ENCODE measurements around the gene C17orf75. TPM values are rescaled to one million over a fixed set of nuclear protein-coding genes. Genes with fewer than 3 reads are reported as not detected.

The C17orf75 gene
- total RNA-seq, 1 experiment from 2014 or later = 22.5 TPM

- no peak overlapping the region for H3K9ac ChIP-seq (ENCODE audit: low read length)
- H4K20me1 ChIP-seq (ENCODE audit: insufficient read depth) = no peaks in the 10 kb centered on the region
- POLR2A ChIA-PET = no interaction called here
- no peak overlapping the region for H2AFZ ChIP-seq (ENCODE audit: low read depth, low read length, poor library complexity, severe bottlenecking)
- ATAC-seq = no peak
- CTCF ChIA-PET = no interaction called here
- no peak overlapping the region for H3K4me3 ChIP-seq (replicated peaks in 1 of 2; ENCODE audit: low read depth in 1 of 2, low read length in 2 of 2)
- no peaks in the 10 kb centered on the region for H3K36me3 ChIP-seq (ENCODE audit: control insufficient read depth in 1 of 2, insufficient read depth in 2 of 2, low read length in 2 of 2)
- H3K4me2 ChIP-seq (ENCODE audit: low read length) = no peak overlapping the region
- no peak for TF ChIP-seq POLR2AphosphoS5 (IDR thresholded peaks at IDR 0.05; ENCODE audit: low read depth, low read length)
- no peak for TF ChIP-seq RAD21 (IDR thresholded peaks at IDR 0.05; ENCODE audit: low read depth)
- intact Hi-C loops (cut with micrococcal nuclease) = no loop called here
- no peaks in the 10 kb centered on the region for H3K9me3 ChIP-seq (ENCODE audit: control insufficient read depth in 1 of 2, insufficient read depth in 1 of 2, low read depth in 1 of 2, low read length in 2 of 2)
- no peaks in the 10 kb centered on the region for H3K27me3 ChIP-seq (ENCODE audit: insufficient read depth, low read length)
- RAD21 ChIA-PET (ENCODE audit: low non-redundant PET in 1 of 2, low total read pairs in 2 of 2, uncharacterized antibody in 2 of 2, unreplicated experiment in 2 of 2) = no interaction called here
- no peaks in the 10 kb centered on the region for H3K9me2 ChIP-seq (ENCODE audit: insufficient read depth)
- BruUV-seq (replicated peaks) = no TSS peak
- H3K4me1 ChIP-seq (ENCODE audit: control insufficient read depth in 1 of 2, insufficient read depth in 2 of 2, low read length in 2 of 2) = peaks cover 0 to 12% of the 10 kb centered on the region in 2 experiments; a peak in 1 of 4 replicates
- H3K79me2 ChIP-seq (ENCODE audit: insufficient read depth, low read length) = no peaks in the 10 kb centered on the region
- no peak for DNase-seq (ENCODE audit: low read depth, low spot score)
- no peak overlapping the region for H3K27ac ChIP-seq (ENCODE audit: low read depth, low read length)
Observed at GRCh38 chr17:32287804-32288511, 54.0 kb downstream of the C17orf75 start.

DNA sequence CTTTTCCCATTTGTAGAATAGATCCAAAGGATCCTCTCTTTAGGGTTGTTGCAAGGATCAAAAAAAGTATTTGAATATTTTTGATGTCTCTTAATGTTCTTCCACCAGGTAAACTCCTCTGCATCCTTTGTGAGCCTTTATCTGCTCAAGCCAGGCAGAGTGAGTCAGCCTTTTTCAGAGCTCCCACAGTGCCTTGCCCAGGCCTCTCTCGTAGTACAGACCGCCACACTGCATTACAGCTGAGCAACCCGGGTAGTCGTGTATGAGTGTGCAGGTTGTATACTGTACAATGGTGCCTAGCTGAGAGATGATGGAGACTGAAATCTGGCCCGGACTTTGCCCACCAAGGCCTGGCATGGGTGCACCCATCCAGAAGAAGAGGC lies 55.5 kb downstream of the C17orf75 start:
- ChIA-PET RAD21 (ENCODE audit: low non-redundant PET in 1 of 2, low total read pairs in 2 of 2, uncharacterized antibody in 2 of 2, unreplicated experiment in 2 of 2) (no interaction called here), POLR2A (no interaction called here), CTCF (interaction anchor here (1.2 kb wide), 1 partner anchor 10 kb away, joined by 5 read pairs; no protein-coding TSS in a partner anchor)
- Histone ChIP-seq H3K36me3 (ENCODE audit: control insufficient read depth in 1 of 2, insufficient read depth in 2 of 2, low read length in 2 of 2) (no peaks in the 10 kb centered on the region), H3K9ac (ENCODE audit: low read length) (no peak overlapping the region), H3K79me2 (ENCODE audit: insufficient read depth, low read length) (no peaks in the 10 kb centered on the region), H3K9me3 (ENCODE audit: control insufficient read depth in 1 of 2, insufficient read depth in 1 of 2, low read depth in 1 of 2, low read length in 2 of 2) (no peaks in the 10 kb centered on the region), H4K20me1 (ENCODE audit: insufficient read depth) (no peaks in the 10 kb centered on the region), H2AFZ (ENCODE audit: low read depth, low read length, poor library complexity, severe bottlenecking) (no peak overlapping the region), H3K4me3 (replicated peaks in 1 of 2; ENCODE audit: low read depth in 1 of 2, low read length in 2 of 2) (no peak overlapping the region), H3K9me2 (ENCODE audit: insufficient read depth) (no peaks in the 10 kb centered on the region), H3K27ac (ENCODE audit: low read depth, low read length) (no peak overlapping the region), H3K27me3 (ENCODE audit: insufficient read depth, low read length) (no peaks in the 10 kb centered on the region), H3K4me2 (ENCODE audit: low read length) (no peak overlapping the region), H3K4me1 (ENCODE audit: control insufficient read depth in 1 of 2, insufficient read depth in 2 of 2, low read length in 2 of 2) (peaks cover 0 to 12% of the 10 kb centered on the region in 2 experiments; a peak in 1 of 4 replicates)
- no peak for TF ChIP-seq ZFX (IDR thresholded peaks at IDR 0.05)
- no peak for TF ChIP-seq EZH2 (IDR thresholded peaks at IDR 0.05)
- no peak for TF ChIP-seq CBX3 (IDR thresholded peaks at IDR 0.05; ENCODE audit: low read depth)
- TF ChIP-seq, protein P1, sequence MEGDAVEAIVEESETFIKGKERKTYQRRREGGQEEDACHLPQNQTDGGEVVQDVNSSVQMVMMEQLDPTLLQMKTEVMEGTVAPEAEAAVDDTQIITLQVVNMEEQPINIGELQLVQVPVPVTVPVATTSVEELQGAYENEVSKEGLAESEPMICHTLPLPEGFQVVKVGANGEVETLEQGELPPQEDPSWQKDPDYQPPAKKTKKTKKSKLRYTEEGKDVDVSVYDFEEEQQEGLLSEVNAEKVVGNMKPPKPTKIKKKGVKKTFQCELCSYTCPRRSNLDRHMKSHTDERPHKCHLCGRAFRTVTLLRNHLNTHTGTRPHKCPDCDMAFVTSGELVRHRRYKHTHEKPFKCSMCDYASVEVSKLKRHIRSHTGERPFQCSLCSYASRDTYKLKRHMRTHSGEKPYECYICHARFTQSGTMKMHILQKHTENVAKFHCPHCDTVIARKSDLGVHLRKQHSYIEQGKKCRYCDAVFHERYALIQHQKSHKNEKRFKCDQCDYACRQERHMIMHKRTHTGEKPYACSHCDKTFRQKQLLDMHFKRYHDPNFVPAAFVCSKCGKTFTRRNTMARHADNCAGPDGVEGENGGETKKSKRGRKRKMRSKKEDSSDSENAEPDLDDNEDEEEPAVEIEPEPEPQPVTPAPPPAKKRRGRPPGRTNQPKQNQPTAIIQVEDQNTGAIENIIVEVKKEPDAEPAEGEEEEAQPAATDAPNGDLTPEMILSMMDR (IDR thresholded peaks at IDR 0.05 in 2 of 3, conservative IDR thresholded peaks at IDR 0.05 in 1 of 3; ENCODE audit: borderline replicate concordance in 1 of 3, insufficient read depth in 1 of 3, low read depth in 2 of 3, low read length in 2 of 3) = no peak
- no peak for TF ChIP-seq EGR1 (IDR thresholded peaks at IDR 0.05; ENCODE audit: low read depth)
- no peak for TF ChIP-seq SIN3A (IDR thresholded peaks at IDR 0.05; ENCODE audit: low read depth)
- TF ChIP-seq MAX (IDR thresholded peaks at IDR 0.05) = no peak
- no peak for TF ChIP-seq POLR2AphosphoS5 (IDR thresholded peaks at IDR 0.05; ENCODE audit: low read depth, low read length)
- no peak for TF ChIP-seq SP1 (IDR thresholded peaks at IDR 0.05; ENCODE audit: low read depth)
- TF ChIP-seq, protein P2, sequence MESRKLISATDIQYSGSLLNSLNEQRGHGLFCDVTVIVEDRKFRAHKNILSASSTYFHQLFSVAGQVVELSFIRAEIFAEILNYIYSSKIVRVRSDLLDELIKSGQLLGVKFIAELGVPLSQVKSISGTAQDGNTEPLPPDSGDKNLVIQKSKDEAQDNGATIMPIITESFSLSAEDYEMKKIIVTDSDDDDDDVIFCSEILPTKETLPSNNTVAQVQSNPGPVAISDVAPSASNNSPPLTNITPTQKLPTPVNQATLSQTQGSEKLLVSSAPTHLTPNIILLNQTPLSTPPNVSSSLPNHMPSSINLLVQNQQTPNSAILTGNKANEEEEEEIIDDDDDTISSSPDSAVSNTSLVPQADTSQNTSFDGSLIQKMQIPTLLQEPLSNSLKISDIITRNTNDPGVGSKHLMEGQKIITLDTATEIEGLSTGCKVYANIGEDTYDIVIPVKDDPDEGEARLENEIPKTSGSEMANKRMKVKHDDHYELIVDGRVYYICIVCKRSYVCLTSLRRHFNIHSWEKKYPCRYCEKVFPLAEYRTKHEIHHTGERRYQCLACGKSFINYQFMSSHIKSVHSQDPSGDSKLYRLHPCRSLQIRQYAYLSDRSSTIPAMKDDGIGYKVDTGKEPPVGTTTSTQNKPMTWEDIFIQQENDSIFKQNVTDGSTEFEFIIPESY (IDR thresholded peaks at IDR 0.05; ENCODE audit: extremely low read depth, insufficient replicate concordance, low read length) = no peak
- no peak for TF ChIP-seq TCF7L2 (IDR thresholded peaks at IDR 0.05; ENCODE audit: borderline replicate concordance, extremely low read depth, insufficient read depth, insufficient read length)
- TF ChIP-seq SRF (IDR thresholded peaks at IDR 0.05; ENCODE audit: low read depth) = no peak
- TF ChIP-seq RAD21 (IDR thresholded peaks at IDR 0.05; ENCODE audit: low read depth) = no peak
- TF ChIP-seq YY1 (IDR thresholded peaks at IDR 0.05; ENCODE audit: extremely low read depth, insufficient replicate concordance, low read depth, low read length) = no peak
- TF ChIP-seq POLR2A (IDR thresholded peaks at IDR 0.05; ENCODE audit: borderline replicate concordance, extremely low read depth, insufficient read depth, insufficient read length) = no peak
- TF ChIP-seq ATF3 (IDR thresholded peaks at IDR 0.05) = no peak
- TF ChIP-seq EZH2phosphoT487 (IDR thresholded peaks at IDR 0.05; ENCODE audit: borderline replicate concordance) = no peak
- DNase-seq (ENCODE audit: low read depth, low spot score) = no peak
- no peak for ATAC-seq
- intact Hi-C loops (cut with micrococcal nuclease) = no loop called here
- BruUV-seq (replicated peaks) = no TSS peak

Data from HCT116 (cell line).